ENCODE results near the gene UROC1.

- TF ChIP-seq RAD21 (IDR thresholded peaks at IDR 0.05; ENCODE audit: low read depth) (no peak), FOXM1 (IDR thresholded peaks at IDR 0.05; ENCODE audit: borderline replicate concordance, low read depth) (no peak), YY1 (IDR thresholded peaks at IDR 0.05; ENCODE audit: low read depth) (no peak), NFIC (IDR thresholded peaks at IDR 0.05) (no peak), REST (IDR thresholded peaks at IDR 0.05; ENCODE audit: low read depth) (no peak), EP300 (IDR thresholded peaks at IDR 0.05; ENCODE audit: borderline replicate concordance) (no peak), MAX (IDR thresholded peaks at IDR 0.05) (no peak), TEAD4 (IDR thresholded peaks at IDR 0.05) (no peak)
Measured at GRCh38 chr3:126558336-126559071, 40.9 kb upstream of the UROC1 start, which contains the start of gene C3orf22.

Data from Ishikawa (cell line).